H1 (cell line): ENCODE measurements around the gene IQCM. TPM values are rescaled to one million over a fixed set of nuclear protein-coding genes. Genes with fewer than 3 reads are reported as not detected.

Source experiments
- CTCF ChIA-PET: fragments of 300-600 bp; sonication (Branson Sonifier 250); formaldehyde crosslinking; loops from one replicate; lab custom pipeline; 2021; ENCODE audit not compliant: partially characterized antibody; lab: Charles Lee
- POLR2A ChIA-PET: fragments of 300-600 bp; sonication (Branson Sonifier 250); formaldehyde crosslinking; loops from one replicate; lab custom pipeline; 2021; ENCODE audit warnings: inconsistent platforms; ENCODE audit not compliant: partially characterized antibody; lab: Charles Lee
- DNase-seq, 2 experiments: peaks; one replicate each; pipeline versions ENCODE4 v3.0.0 to v3.0.0-alpha.2; 2010 to 2022; ENCODE audit warnings: low spot score in 2 of 2, low read depth in 1 of 2, mixed read lengths in 1 of 2
- FAIRE-seq: peaks from 2 replicates; lab custom pipeline; 2011; peaks lifted over from hg19 to GRCh38; lab: Jason Lieb, UNC
- H2AFZ ChIP-seq: 2 replicates; pipeline ENCODE4 v1.8.1; 2012; ENCODE audit warnings: low read length, inconsistent platforms
- H2AK5ac ChIP-seq: 2 replicates; pipeline ENCODE4 v1.6.1; 2013; ENCODE audit warnings: low read depth, low read length
- H2BK120ac ChIP-seq: replicated peaks from 2 replicates; pipeline ENCODE3; 2013; ENCODE audit warnings: low read depth, low read length, inconsistent platforms
- H2BK12ac ChIP-seq: 2 replicates; pipeline ENCODE4 v1.6.1; 2013; ENCODE audit warnings: low read depth, low read length
- H2BK15ac ChIP-seq: 2 replicates; pipeline ENCODE4 v1.6.1; 2013; ENCODE audit warnings: low read length
- H2BK20ac ChIP-seq: 2 replicates; pipeline ENCODE4 v1.6.1; 2013; ENCODE audit warnings: low read length
- H2BK5ac ChIP-seq: 2 replicates; pipeline ENCODE4 v1.6.1; 2013; ENCODE audit warnings: low read depth, low read length
- H3K14ac ChIP-seq: 2 replicates; pipeline ENCODE4 v1.6.1; 2013; ENCODE audit warnings: inconsistent platforms; ENCODE audit not compliant: insufficient read length
- H3K18ac ChIP-seq: 2 replicates; pipeline ENCODE4 v1.6.1; 2013; ENCODE audit warnings: low read length; ENCODE audit errors: extremely low read depth
- H3K23ac ChIP-seq: 2 replicates; pipeline ENCODE4 v1.6.1; 2013; ENCODE audit warnings: inconsistent platforms; ENCODE audit not compliant: insufficient read length
- H3K23me2 ChIP-seq: 2 replicates; pipeline ENCODE4 v1.6.1; 2013; ENCODE audit warnings: low read depth, low read length
- H3K27ac ChIP-seq: 2 replicates; pipeline ENCODE4 v1.6.1; 2011; ENCODE audit warnings: low read depth, low read length, inconsistent platforms
- H3K27me3 ChIP-seq, 4 experiments: replicated peaks in 1 of 4; 1 replicate in 1 of 4; 2 replicates in 3 of 4; pipeline versions ENCODE4 v1.6.1 to v1.8.1; 2011 to 2013; ENCODE audit warnings: low read length in 3 of 4, mild to moderate bottlenecking in 3 of 4, inconsistent platforms in 2 of 4, mixed read lengths in 2 of 4, moderate library complexity in 1 of 4; ENCODE audit not compliant: control insufficient read depth in 3 of 4, insufficient read depth in 3 of 4; ENCODE audit errors: extremely low read depth in 1 of 4
- H3K36me3 ChIP-seq, 4 experiments: 2 replicates each; pipeline versions ENCODE4 v1.6.1 to v1.8.1; 2011 to 2013; ENCODE audit warnings: mild to moderate bottlenecking in 4 of 4, low read length in 3 of 4, moderate library complexity in 2 of 4, control low read depth in 1 of 4, inconsistent platforms in 1 of 4; ENCODE audit not compliant: insufficient read depth in 4 of 4, control insufficient read depth in 2 of 4
- H3K4ac ChIP-seq: replicated peaks from 2 replicates; pipeline ENCODE3; 2013; ENCODE audit warnings: low read length, low read depth, mixed read lengths, inconsistent platforms; ENCODE audit not compliant: insufficient read length
- H3K4me1 ChIP-seq, 4 experiments: replicated peaks in 1 of 4; 1 replicate in 1 of 4; 2 replicates in 3 of 4; pipeline versions ENCODE4 v1.6.1 to v1.8.1; 2011 to 2013; ENCODE audit warnings: low read length in 3 of 4, inconsistent platforms in 2 of 4, mixed read lengths in 1 of 4; ENCODE audit not compliant: insufficient read depth in 4 of 4, control insufficient read depth in 3 of 4
- H3K4me2 ChIP-seq, 2 experiments: 2 replicates each; pipeline versions ENCODE4 v1.6.1 to v1.8.1; 2011 to 2013; ENCODE audit warnings: low read depth in 2 of 2, low read length in 2 of 2, control low read depth in 1 of 2, inconsistent platforms in 1 of 2, mild to moderate bottlenecking in 1 of 2; ENCODE audit not compliant: insufficient read depth in 1 of 2
- H3K4me3 ChIP-seq, 4 experiments: fragments of 200-600, 300-600 bp in 1 of 4; sonication (generic), shearing (Covaris generic), sonication (Bioruptor Twin) in 1 of 4; 2 replicates each; pipeline versions ENCODE4 v1.5.1 to v1.8.1; 2011 to 2016; ENCODE audit warnings: low read length in 4 of 4, low read depth in 3 of 4, control low read depth in 2 of 4, inconsistent platforms in 2 of 4, mild to moderate bottlenecking in 2 of 4, mixed read lengths in 1 of 4, moderate library complexity in 1 of 4; ENCODE audit not compliant: insufficient read depth in 2 of 4; ENCODE audit errors: extremely low read depth in 1 of 4
- H3K56ac ChIP-seq: replicated peaks from 2 replicates; pipeline ENCODE3; 2013; ENCODE audit warnings: low read depth, mild to moderate bottlenecking, mixed read lengths, low read length, inconsistent platforms; ENCODE audit not compliant: insufficient read length
- H3K79me1 ChIP-seq: 2 replicates; pipeline ENCODE4 v1.6.1; 2013; ENCODE audit warnings: low read depth, low read length, control low read depth
- H3K79me2 ChIP-seq, 2 experiments: 2 replicates each; pipeline versions ENCODE4 v1.6.1 to v1.8.1; 2012 to 2013; ENCODE audit warnings: low read length in 2 of 2, mild to moderate bottlenecking in 2 of 2, inconsistent platforms in 1 of 2; ENCODE audit not compliant: insufficient read depth in 2 of 2, control insufficient read depth in 1 of 2
- H3K9ac ChIP-seq, 4 experiments: replicated peaks in 1 of 4; 1 replicate in 1 of 4; 2 replicates in 3 of 4; pipeline versions ENCODE4 v1.6.1 to v1.8.1; 2011 to 2013; ENCODE audit warnings: low read depth in 3 of 4, low read length in 3 of 4, control low read depth in 2 of 4, mild to moderate bottlenecking in 2 of 4, moderate library complexity in 2 of 4, inconsistent platforms in 1 of 4; ENCODE audit errors: extremely low read depth in 1 of 4
- H3K9me3 ChIP-seq, 2 experiments: 2 replicates each; pipeline versions ENCODE4 v1.6.1 to v1.8.1; 2012 to 2013; ENCODE audit warnings: mild to moderate bottlenecking in 2 of 2, moderate library complexity in 2 of 2, control low read depth in 1 of 2, inconsistent platforms in 1 of 2, low read depth in 1 of 2, low read length in 1 of 2, mixed read lengths in 1 of 2; ENCODE audit not compliant: insufficient read depth in 2 of 2
- H4K20me1 ChIP-seq, 2 experiments: replicated peaks in 1 of 2; 2 replicates each; pipeline versions ENCODE3 to v1.8.1; 2011 to 2013; ENCODE audit warnings: inconsistent platforms in 2 of 2, low read length in 2 of 2, mild to moderate bottlenecking in 1 of 2; ENCODE audit not compliant: insufficient read depth in 2 of 2, control insufficient read depth in 1 of 2
- H4K5ac ChIP-seq: 2 replicates; pipeline ENCODE4 v1.6.1; 2013; ENCODE audit warnings: low read length, low read depth, mixed read lengths, inconsistent platforms; ENCODE audit not compliant: insufficient read length
- H4K8ac ChIP-seq: 2 replicates; pipeline ENCODE4 v1.8.0; 2013; ENCODE audit warnings: mild to moderate bottlenecking, moderate library complexity, low read length, inconsistent platforms; ENCODE audit not compliant: insufficient read depth; ENCODE audit errors: extremely low read depth
- H4K91ac ChIP-seq: replicated peaks from 2 replicates; pipeline ENCODE3; 2013; ENCODE audit warnings: low read length, mixed read lengths, inconsistent platforms; ENCODE audit not compliant: insufficient read length
- EP300 ChIP-seq, 2 experiments: IDR thresholded peaks; 1 replicate in 1 of 2; 2 replicates in 1 of 2; pipeline ENCODE4 v1.6.1; 2011 to 2012; ENCODE audit warnings: low read depth in 2 of 2, low read length in 2 of 2, mild to moderate bottlenecking in 2 of 2, borderline replicate concordance in 1 of 2, inconsistent platforms in 1 of 2, moderate library complexity in 1 of 2
- NANOG ChIP-seq: IDR thresholded peaks from 2 replicates; pipeline ENCODE4 v1.6.1; 2011; ENCODE audit warnings: low read length, low read depth, mild to moderate bottlenecking, inconsistent platforms; ENCODE audit not compliant: insufficient read depth, poor library complexity, severe bottlenecking
- SAP30 ChIP-seq: fragments of 300-600 bp; sonication (generic); IDR thresholded peaks from 2 replicates; pipeline ENCODE4 v1.7.1; 2012; ENCODE audit warnings: low read length, moderate library complexity, mild to moderate bottlenecking, inconsistent platforms; ENCODE audit not compliant: insufficient read depth, insufficient replicate concordance
- SP2 ChIP-seq: IDR thresholded peaks from 2 replicates; pipeline ENCODE4 v1.6.1; 2012; ENCODE audit warnings: mild to moderate bottlenecking, low read length, inconsistent platforms
- WGBS, 2 experiments: shearing (Covaris generic) in 1 of 2; methylation state at CpG; one replicate each; pipeline versions ENCODE4 v1.1.6 to v1.1.7; 2013 to 2015; ENCODE audit warnings: low lambda C conversion rate in 2 of 2, mixed read lengths in 2 of 2, inconsistent platforms in 1 of 2, low coverage in 1 of 2, missing lambda C conversion rate in 1 of 2; ENCODE audit not compliant: insufficient replicate concordance in 2 of 2, insufficient coverage in 1 of 2, insufficient read length in 1 of 2; ENCODE audit errors: extremely low coverage in 1 of 2, missing lambda C conversion rate in 1 of 2; 5-methylcytosine and 5-hydroxymethylcytosine counted together
- polyA plus RNA-seq, 7 experiments: library from polyadenylated mRNA; depleted of rRNA in 3 of 7; stranded (reverse) in 5 of 7; unstranded in 2 of 7; fragments of >200 nt in 5 of 7; fragments of 200-250 nt in 2 of 7; gene quantifications; 1 replicate in 5 of 7; 2 replicates in 1 of 7; 4 replicates in 1 of 7; pipeline versions ENCODE4 v1.2.1 to v1.2.3, GENCODE V29; 2011 to 2013; ENCODE audit warnings: missing spikeins in 2 of 7, mixed read lengths in 2 of 7
- total RNA-seq: library from RNA; stranded (reverse); fragmentation: NEBNext Ultra II Directional; extraction: Animal tissue kit (Norgen Biotek cat#: 25700); gene quantifications from 2 replicates; pipeline ENCODE4 v1.2.1, GENCODE V29; 2021

IQCM gene
- total and polyA plus RNA-seq, 2 of the 8 experiments (the other 6 are each of a cell fraction or from before 2014, with no cell fraction given), result not detected

- no peaks in the 10 kb centered on the region for H3K27me3 ChIP-seq
- H2BK5ac ChIP-seq, result no peak overlapping the region
- no peak overlapping the region for H4K5ac ChIP-seq
- H3K4me3 ChIP-seq, result no peak overlapping the region
- no peak overlapping the region for H3K4me2 ChIP-seq
- no peaks in the 10 kb centered on the region for H3K36me3 ChIP-seq
- H2AK5ac ChIP-seq, result no peak overlapping the region
- no peak overlapping the region for H3K23ac ChIP-seq
- no peak overlapping the region for H3K4ac ChIP-seq
- no peak overlapping the region for H3K27ac ChIP-seq
- no peaks in the 10 kb centered on the region for H3K79me1 ChIP-seq
- ChIA-PET POLR2A (no interaction called here), CTCF (no interaction called here)
- H3K9ac ChIP-seq, result no peak overlapping the region
- peaks cover 9 to 12% of the 10 kb centered on the region in 2 experiments for H3K9me3 ChIP-seq
- no peak overlapping the region for H2BK120ac ChIP-seq
- TF ChIP-seq SP2 (no peak), NANOG (no peak), SAP30 (no peak), EP300 (IDR thresholded peaks at IDR 0.05; ENCODE audit: borderline replicate concordance in 1 of 2, low read depth in 2 of 2, low read length in 2 of 2) (no peak)
- no peak overlapping the region for H3K56ac ChIP-seq
- H3K23me2 ChIP-seq, result no peaks in the 10 kb centered on the region
- H3K4me1 ChIP-seq, result no peaks in the 10 kb centered on the region
- H2AFZ ChIP-seq, result no peak overlapping the region
- FAIRE-seq, result no peak
- H4K91ac ChIP-seq, result no peak overlapping the region
- no peak for DNase-seq
- no peaks in the 10 kb centered on the region for H3K79me2 ChIP-seq
- no peak overlapping the region for H2BK15ac ChIP-seq
- H2BK20ac ChIP-seq, result no peak overlapping the region
- H4K8ac ChIP-seq, result no peak overlapping the region
- H3K14ac ChIP-seq, result no peak overlapping the region
- no peak overlapping the region for H2BK12ac ChIP-seq
- 100% methylated on average over 1 of the region's 1 CpG; no CpG with 5 or more reads in 1 of the 2 experiments for WGBS, 2 experiments
- no peaks in the 10 kb centered on the region for H4K20me1 ChIP-seq
- no peak overlapping the region for H3K18ac ChIP-seq
These were observed 349.7 kb downstream of the IQCM start for GRCh38 chr4:149465955-149466354.
